Embryonic facial prominence (tissue), 1 donor: ENCODE data around the gene ATG9B.
"Not testable (repeated sequence)": the region's sequence is repeated elsewhere in the genome, so short reads cannot be mapped to it uniquely, and the experiment has no call there.

Source experiments
- DNase-seq: peaks from one replicate; pipeline ENCODE4 v3.0.0-alpha.2; 2016; ENCODE audit errors: extremely low spot score

The ATG9B gene

DNA sequence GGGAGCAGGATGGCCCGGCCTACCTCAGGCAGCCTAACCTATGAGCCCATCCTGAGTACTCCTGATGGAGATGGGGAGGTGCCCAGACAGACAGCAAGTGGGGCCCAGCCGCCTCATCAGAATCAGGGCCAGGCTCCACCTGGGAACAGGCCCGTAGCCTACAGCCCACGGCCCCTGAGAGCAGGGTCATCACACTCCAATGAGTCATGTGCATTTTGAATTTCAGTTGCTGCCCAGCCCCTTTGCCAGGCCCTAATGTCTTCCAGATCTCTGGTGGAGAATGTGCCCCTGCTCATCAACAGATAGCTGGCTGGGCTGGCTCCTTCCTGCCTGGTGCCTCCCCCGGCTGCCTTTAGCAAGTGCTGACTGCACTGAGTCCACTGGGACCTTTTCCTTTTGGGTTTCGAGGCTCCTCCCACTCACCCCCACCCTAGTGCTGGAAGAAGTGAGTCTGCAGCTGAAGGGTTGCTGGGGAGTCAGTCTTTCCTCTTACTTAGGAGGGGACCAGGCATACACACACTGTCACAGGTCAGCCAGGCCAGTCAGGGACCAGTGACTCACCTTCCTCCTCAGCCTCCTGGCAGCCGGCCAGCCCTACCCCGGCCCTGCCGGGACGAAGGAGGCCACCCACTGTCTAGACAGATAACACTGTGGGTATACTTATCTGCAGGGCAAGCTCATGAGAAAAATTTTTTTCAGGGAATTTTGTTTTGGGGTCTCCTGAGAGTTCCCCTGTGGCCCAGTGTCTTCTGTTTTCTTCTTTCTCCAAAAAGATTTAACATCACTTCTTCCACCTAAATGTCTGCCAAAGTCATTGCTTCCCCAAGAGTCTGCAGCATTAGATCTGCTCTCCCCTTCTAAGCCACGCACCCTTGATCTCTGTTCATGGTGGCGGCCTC, 14.9 kb upstream of the ATG9B start:
- no peak for DNase-seq

DNA sequence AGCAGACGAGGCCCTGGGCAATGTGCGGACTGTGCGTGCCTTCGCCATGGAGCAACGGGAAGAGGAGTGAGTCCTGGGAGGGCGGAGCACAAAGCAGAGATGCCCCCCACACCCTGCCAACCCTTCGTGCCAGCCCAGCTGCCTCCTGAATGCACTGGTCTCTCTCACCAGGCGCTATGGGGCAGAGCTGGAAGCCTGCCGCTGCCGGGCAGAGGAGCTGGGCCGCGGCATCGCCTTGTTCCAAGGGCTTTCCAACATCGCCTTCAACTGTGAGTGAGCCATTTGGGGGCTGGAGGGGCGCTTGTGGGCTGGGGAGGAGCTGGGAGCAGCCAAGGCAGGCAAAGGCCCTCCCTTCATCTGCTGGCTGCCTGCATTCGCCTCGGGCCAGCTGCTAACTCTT, 11.6 kb upstream of the ATG9B start:
- no peak for DNase-seq

DNA sequence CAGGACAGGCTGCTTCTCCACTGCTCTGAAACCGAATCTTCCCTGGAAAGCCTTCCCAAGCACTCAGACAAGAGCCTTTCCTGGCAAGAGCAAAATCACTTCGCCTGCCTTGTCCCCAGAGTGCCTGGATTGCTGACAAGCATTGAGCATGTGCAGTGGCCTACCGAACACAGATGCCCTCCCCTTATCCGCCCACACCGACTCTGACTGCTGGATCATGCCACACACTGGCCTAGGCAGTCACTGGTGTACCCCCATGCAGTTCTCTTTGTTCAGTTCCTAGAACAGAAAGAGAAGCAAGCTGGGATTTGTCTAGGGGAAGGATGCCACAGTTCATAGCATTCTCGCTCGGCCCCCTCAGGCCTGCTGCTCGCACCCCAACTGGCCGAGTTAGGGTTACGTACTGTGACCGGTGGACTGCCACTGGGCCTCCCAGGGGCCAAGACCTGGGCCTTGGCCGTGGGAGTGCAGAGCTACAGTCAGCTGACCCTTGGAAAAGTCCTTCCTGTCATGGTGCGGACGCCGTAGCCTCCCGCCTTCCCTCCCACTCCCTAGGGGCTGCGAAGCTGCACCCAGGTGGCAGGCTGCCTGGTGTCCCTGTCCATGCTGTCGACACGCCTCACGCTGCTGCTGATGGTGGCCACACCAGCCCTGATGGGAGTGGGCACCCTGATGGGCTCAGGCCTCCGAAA, 10.9 kb upstream of the ATG9B start:
- DNase-seq, result no peak

DNA sequence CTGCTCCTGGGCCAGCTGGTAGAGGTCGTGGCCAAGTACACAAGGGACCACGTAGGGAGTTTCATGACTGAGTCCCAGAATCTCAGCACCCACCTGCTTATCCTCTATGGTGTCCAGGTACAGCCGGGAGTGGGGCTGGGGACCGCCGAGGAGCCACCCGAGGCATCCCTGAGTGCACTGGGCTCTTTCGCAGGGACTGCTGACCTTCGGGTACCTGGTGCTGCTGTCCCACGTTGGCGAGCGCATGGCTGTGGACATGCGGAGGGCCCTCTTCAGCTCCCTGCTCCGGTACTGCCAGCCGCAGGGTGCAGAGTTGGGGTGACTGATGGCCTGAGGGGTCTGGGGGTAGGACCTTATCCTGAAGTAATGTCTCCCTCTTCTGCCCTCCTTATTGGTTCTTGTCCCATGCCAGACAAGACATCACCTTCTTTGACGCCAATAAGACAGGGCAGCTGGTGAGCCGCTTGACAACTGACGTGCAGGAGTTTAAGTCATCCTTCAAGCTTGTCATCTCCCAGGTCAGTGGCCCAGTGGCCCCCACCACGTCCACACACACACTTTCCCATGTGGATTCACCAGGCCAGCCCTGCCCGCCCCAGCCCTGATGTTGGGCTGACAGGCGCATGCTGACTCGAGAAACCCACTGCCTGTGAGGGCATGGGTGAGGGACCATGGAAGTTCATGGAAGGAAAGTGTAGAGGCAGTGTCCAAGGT, 10.2 kb upstream of the ATG9B start:
- DNase-seq, result no peak

DNA sequence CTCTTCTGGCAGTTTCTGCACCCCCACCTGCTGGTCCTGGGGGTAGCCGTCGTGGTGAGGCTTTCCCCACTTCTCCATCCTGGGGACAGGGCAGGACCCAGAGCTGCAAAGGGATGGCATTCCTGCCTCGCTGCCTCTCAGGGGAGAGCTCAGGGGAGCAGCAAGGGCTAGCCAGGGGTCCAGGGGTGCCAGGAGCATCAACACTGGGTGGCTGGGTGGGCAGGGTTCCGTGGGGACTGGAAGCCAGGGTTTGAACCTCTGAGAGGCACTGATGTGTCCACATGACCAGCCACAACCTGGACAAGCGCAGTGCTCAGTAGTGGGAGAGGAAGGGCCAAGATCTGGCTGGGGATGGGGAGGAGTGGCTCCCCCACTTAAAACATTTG, 9.6 kb upstream of the ATG9B start:
- DNase-seq, result no peak

DNA sequence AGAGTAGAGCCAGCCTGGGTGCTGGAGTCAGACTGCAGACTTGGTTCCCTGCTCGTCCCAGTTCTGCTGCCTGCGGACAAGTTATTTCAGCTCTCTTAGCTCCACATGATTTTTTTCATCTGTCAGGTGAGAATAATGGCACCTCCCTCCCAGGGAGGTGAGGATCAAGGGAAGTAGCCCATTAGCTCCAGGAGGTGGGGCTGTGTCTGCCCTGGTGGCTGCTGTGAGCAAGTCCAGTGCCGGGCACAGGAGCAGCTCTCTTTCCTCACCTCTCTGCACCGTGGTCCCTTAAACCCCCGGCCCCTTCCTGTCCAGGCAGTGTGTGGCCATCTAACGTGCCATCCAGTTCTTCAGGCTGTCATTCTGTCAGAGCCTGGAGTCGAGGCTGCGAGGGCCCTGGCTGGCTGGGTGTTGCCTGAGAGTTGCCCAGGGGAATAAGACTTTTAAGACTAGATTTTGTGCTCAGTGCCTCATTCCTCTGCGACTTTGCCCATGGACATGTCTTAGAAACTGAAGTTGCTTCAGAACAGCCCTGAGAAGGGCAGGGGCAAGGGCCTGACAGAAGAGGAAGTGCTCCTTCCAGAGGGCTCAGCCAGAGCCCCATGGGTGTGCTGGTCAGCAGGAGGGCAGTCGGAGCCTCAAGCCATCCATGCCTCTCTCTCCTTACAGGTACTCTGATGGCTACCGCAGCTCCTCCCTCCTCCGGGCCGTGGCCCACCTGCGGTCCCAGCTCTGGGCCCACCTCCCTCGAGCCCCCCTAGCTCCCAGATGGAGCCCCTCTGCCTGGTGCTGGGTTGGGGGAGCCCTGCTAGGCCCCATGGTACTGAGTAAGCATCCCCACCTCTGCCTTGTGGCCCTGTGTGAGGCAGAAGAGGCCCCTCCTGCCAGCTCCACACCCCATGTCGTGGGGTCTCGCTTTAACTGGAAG, 8.9 kb upstream of the ATG9B start:
- DNase-seq, result no peak

DNA sequence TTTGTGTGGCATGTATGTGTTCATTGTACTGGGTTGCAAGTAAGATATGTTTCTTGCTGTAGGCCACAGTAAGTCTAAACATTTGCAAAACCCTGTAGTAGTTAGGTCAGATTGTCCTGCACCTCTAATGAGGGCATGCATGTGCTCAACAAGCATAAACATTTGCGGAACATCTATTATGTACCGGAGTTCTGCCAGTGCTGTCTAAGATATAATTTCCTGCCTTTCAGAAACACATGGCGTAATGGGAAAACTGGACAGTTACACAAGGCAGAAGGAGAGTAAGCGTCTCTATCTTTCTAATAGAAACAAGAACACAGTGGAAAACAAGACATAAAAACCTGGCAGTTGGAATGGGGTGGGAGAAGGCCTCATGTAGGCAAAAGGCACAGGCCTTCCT, 6.7 kb upstream of the ATG9B start:
- DNase-seq, result no peak

DNA sequence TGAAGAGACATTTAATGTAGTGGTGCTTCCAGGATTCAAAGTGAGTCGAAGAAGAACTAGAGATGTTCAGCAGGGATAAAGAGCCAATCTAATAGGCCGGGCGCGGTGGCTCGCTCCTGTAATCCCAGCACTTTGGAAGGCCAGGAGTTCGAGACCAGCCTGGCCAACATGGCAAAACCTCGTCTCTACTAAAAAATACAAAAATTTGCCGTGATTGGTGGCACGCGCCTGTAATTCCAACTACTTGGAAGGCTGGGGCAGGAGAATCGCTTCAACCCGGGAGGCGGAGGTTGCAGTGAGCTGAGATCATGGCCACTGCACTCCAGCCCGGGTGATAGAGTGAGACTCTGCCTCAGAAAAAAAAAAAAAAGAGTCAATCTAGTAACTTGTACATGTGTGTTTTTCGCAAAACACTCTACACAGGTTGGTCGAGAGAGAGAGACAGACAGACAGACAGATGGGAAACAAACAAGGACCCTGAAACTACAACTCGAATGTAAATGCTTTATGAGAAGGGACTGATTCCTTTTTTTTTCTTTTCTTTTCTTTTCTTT, 4.7 kb upstream of the ATG9B start:
- DNase-seq, result no peak

DNA sequence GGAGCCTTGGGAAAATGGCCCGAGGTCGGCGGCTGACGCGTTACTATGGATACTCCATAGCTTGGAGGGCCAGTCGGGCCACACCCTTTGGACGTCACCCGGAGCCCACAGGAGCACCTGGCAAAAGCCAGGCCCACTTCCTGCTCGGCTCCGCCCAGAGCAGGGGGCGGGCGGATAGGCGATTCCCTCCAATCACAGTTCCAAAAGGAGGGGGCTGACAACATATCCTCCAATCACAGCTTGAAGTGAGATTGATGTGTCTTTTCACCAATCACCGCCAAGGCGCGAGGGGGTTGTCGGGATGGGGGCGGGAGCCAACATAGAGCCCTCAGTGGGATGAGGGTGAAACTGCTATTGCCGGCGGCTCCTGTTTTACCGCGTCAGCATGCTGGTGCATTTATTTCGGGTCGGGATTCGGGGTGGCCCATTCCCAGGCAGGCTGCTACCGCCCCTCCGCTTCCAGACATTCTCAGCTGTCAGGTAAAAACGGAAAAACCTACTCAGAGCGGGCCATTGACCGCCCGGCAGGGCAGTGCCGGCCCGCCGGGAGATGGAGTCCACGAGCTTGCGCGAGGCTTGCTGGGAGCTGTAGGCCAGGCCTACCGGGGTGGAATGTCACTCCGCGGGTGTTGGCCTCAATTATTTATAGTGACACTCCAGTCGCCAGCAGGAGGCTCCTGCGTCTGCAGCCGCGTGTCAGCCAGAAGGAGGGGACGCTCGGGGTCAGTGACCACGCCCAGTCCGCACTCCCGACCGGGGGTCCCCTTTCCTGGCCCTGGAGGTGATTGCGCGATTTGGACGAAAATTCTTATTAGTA, 4.0 kb upstream of the ATG9B start, which contains the start of gene ABCB8:
Gene ABCB8, plus strand, starts transcription at position 320 of the 817 bp plus-strand sequence. Its CDS starts 66 bp downstream, at position 386.
- DNase-seq, result peak; percentile 97

DNA sequence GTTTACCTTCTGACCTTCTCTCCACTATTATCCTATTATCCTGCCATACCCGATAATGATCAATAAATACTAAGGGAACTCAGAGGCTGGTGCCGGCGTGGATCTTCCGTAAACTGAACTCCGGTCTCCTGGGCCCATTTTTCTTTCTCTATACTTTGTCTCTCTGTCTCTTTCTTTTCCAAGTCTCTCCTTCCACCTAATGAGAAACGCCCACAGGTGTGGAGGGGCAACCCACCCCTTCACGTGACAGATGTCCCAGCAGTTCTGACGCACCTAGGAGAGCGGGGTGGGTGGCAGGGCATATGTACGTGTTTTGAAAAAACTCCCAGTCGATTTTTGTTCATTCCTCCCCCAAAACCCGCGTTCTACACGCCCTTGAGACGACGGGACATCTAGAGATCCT, 3.4 kb upstream of the ATG9B start:
- not testable (repeated sequence) for DNase-seq

DNA sequence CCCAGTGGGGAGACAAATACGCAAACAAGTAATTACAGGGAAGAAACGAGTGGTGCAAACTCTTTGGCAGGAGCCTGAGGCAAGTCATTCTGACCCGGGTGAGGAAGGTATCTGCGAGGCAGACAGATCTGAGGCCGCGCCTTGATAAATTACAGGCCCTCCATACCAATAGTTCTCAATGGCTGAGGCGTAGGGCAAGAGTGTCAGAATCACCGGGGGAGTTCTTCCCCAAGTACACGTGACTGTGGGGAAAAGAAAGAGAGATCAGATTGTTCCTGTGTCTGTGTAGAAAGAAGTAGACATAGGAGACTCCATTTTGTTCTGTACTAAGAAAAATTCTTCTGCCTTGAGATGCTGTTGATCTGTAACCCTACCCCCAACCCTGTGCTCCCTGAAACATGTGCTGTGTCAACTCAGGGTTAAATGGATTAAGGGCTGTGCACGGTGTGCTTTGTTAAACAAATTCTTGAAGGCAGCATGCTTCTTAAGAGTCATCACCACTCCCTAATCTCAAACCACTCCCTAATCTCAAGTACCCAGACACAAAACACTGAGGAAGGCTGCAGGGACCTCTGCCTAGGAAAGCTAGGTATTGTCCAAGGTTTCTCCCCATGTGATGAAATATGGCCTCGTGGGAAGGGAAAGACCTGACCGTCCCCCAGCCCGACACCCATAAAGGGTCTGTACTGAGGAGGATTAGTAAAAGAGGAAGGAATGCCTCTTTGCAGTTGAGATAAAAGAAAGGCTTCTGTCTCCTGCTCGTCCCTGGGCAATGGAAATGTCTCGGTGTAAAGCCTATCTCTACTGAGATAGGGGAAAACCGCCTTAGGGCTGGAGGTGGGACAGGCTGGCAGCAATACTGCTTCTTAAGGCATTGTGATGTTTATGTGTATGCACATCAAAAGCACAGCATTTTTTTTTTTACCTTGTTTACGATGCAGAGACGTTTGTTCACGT, 2.8 kb upstream of the ATG9B start:
- not testable (repeated sequence) for DNase-seq

DNA sequence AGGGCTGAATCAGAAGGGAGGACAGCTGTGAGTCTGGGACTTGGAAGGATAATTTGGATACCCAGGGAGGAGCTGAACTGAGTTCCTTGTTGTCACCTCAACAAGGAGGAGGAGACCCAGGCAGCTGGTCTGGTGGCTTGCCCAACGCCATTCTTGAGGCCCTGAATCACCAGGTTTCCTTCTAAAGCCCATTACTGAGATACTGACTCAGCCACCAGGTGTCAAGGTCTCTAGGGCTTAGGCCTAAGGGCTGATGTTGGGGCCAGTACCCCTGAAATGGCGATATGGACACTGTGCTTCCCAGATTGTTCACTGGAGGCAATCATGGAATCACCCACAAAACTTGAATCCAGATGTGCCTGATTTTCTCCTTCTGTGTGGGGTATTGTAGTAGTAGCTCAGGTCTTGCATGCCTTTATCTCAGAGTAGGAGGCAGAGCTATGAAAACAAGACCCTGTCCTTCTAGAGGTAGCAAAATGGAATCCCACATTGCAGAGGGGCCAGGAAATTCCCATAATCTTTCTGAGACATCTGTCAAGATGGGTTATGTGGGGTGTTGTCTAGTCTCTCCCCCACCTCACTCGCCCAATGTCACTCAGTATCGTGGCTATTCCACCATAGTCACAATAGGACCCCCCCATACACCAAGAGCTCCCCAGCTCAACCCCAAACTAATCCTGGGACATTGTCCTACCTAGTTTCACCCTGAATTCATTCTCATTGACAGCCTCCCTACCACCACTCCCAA, 1.8 kb upstream of the ATG9B start:
- DNase-seq, result no peak

DNA sequence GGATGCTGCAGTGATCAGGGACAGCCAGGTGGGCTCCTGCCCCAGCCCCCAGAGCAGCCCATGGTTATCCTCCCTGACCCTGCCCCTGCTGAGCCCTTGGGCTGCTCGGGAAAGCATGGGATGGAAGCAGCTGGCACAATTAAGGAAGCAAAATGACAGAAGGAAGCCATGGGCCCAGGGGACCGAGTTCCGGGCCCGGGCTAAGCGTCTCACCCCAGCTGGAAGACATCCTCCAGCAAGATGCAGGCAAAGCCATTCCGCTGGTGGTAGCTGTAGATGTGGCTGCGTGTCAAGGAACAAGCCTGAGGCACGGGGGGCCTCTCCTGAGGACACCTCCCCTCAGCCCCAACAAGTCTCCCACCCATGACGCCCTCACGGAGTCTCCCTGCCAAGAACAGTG, 1.1 kb downstream of the ATG9B start:
- no peak for DNase-seq

DNA sequence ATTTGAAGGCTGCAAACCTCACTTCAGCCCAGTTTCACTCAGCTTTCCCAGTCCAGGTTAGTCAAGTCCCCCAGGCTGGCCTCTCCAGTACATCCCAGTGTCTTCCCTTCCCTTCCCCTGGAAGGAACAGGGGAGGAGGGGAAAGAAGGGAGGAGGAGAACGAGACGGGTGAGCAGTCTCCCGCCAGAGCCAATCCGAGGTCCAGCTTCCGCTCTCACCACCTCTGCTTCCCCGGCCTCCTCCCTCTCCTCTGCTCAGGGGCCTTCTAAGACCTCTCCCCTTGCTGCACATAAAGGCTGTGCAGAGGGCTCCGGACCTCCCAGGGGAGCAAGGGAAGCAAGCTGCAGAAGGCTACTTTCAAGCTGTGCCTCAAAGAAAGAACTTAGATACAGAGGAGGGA, 4.1 kb downstream of the ATG9B start:
- no peak for DNase-seq

DNA sequence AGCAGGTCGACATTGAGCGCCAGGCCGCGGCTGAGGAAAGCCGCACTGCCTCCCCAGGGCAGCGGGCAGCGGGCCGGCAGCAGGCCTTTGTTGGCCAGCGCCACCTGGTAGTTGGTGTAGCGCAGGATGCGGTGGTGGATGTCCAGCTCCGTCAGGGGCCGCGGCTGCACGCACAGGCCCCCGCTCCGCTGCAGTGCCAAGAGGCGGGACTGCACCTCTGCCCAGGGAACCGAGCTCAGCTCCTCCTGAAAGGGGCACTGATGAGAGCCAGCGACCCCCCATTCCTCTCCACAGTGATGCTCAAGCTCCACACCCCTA, 5.2 kb downstream of the ATG9B start:
- no peak for DNase-seq

DNA sequence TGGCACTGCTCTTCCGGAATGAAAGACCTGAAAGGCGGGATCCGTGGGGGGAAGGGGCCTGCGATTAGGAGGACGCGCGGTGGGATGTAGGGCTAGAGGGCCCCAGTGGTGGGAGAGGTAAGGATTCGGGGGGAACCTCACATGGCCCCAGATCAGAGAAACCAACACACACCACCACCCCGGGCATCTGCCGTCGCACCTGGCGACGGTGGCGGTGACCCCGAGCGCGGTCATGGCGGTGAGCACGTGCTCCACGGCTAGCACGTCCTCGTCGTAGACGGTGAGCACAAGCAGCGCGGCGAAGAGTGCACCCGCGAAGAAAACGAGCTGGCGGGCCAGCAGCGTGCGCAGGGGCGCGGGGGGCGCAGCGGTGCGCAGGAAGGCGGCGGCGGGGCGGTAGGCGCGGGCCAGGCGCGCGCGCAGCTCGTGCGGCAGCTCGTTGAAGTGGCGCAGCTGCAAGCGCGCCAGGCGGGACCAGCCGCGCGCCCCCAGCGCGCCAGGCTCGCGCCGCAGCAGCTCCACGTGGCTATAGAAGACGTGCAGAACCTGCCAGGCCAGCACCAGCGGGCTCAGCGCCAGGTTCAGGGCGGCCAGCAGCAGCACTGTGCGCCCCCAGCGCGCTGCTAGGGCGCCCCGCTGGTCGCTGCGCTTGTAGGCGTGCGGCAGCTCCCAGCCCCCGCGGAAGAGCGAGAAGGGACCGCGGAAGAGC, 5.7 kb downstream of the ATG9B start:
- DNase-seq, result no peak

DNA sequence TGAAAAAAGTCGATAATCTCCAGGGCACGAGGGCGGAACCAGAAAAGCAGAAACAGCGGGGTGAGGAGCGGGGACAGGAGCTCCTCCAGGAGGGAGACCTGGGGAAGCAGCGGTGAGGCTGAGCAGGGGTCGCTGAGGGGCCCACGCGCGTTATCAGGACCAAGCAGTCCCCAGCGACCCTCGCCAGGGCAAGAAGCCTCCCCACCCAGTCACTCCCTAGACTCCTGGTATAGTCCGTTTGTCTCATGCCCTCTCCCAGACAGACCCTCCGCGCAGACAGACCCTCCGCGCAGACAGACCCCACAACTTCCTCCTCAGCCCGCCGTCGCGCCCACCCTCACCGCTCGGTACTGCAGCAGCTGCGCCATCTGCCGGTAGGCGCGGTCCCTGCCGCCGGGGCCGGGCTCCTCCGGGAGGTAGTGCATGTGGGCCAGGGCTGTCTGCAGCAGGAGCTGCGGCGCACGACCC, 6.3 kb downstream of the ATG9B start:
- peak; percentile 64 for DNase-seq
